ENCODE results near the gene NTM. TPM values are rescaled to one million over a fixed set of nuclear protein-coding genes. Genes with fewer than 3 reads are reported as not detected.

NTM gene
- total RNA-seq, 4 donors from 2014 or later = 0.78 to 1.1 (median 0.88) TPM; not detected in 1

DNA sequence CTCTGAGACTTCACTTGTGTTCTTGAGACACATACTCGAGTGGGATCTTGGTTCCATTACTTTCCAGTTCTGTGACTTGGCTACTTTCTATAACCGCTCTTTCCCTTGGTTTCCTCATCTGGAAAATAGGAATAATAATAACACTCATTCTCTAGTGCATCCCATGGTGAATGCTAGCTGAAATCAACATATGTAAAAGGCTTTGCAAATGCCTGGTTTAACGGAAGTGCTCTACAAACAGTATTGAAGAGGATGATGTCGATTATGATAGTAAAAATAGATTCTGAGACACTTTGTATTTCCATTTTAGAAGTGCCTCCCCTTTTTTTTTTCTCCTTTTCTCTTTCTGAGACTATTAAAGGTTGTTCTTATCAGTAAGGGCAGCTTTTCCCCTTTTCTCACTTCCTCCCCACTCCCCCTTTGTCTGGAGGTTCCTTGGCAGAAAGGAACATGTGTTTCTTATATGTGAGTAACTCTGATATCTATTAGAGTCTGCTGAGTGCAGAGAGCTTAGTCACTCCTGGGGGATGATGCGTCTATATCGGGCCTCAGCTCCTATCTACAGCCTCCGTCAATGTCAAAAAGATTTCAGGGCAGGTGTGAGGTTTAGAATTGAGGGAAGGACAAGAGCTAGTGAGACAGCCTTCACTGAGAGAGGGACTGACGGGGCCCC, 489.3 kb downstream of the NTM start:
- H3K27me3 ChIP-seq = no peaks in the 10 kb centered on the region
- H3K9me3 ChIP-seq = no peaks in the 10 kb centered on the region
- H3K4me1 ChIP-seq = no peaks in the 10 kb centered on the region
- no peak overlapping the region for H3K4me3 ChIP-seq (replicated peaks in 1 of 3)
- no peaks in the 10 kb centered on the region for H3K36me3 ChIP-seq
- no peak for DNase-seq
- TF ChIP-seq CTCF (IDR thresholded peaks at IDR 0.05) (no peak), POLR2A (IDR thresholded peaks at IDR 0.05) (no peak)
- H3K27ac ChIP-seq = no peak overlapping the region
- intact Hi-C loops (cut with DNase I) = loop anchor here (10.0 kb wide), 1 partner anchor 165 kb away; no protein-coding TSS in a partner anchor
- 77 to 78% methylated on average over 8 of the region's 8 CpGs for WGBS, 2 donors

DNA sequence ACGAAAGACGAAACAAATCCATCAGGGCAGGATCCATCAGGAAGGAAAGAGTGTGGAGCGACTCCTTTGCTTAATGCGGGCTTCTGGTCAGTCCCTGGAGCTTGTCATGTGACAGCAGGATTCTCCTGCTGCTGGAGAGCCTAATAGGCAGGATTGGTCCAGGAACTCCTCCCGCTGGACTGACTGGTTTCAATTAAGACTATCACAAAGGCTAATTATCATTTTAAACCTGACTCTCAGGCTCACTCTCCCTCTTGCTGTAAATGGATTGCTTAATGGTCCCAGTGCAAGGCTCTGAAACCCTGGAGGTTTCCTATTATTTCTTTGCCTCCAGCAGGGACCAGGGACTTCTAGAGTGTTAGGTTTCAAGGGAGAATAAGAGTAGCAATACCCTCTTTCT, 493.8 kb downstream of the NTM start:
- TF ChIP-seq POLR2A (IDR thresholded peaks at IDR 0.05) (no peak), CTCF (IDR thresholded peaks at IDR 0.05) (no peak)
- no peaks in the 10 kb centered on the region for H3K9me3 ChIP-seq
- intact Hi-C loops (cut with DNase I) = loop anchor here (10.0 kb wide), 1 partner anchor 161 kb away; no protein-coding TSS in a partner anchor

GRCh38 chr11:131865860-131866259, 495.4 kb downstream of the NTM start:
- H3K27me3 ChIP-seq = no peaks in the 10 kb centered on the region
- TF ChIP-seq CTCF (IDR thresholded peaks at IDR 0.05) (no peak), POLR2A (IDR thresholded peaks at IDR 0.05) (no peak)
- no peak overlapping the region for H3K4me3 ChIP-seq (replicated peaks in 1 of 3)
- DNase-seq = no peak
- no peaks in the 10 kb centered on the region for H3K9me3 ChIP-seq
- no peaks in the 10 kb centered on the region for H3K4me1 ChIP-seq
- intact Hi-C loops (cut with DNase I) = loop anchor here (10.0 kb wide), 1 partner anchor 159 kb away; no protein-coding TSS in a partner anchor
- H3K27ac ChIP-seq = no peak overlapping the region
- no peaks in the 10 kb centered on the region for H3K36me3 ChIP-seq
- 95 to 96% methylated on average over 3 of the region's 3 CpGs for WGBS, 2 donors

More for the DNA sequence above, 493.8 kb downstream of the NTM start:
- Histone ChIP-seq H3K4me3 (replicated peaks in 1 of 3) (no peak overlapping the region), H3K27ac (no peak overlapping the region), H3K4me1 (no peaks in the 10 kb centered on the region), H3K36me3 (no peaks in the 10 kb centered on the region), H3K27me3 (no peaks in the 10 kb centered on the region)
- no peak for DNase-seq
- 64 to 79% methylated on average over 5 of the region's 5 CpGs for WGBS, 2 donors

GRCh38 chr11:131866535-131867400, 496.4 kb downstream of the NTM start:
- intact Hi-C loops (cut with DNase I) = loop anchor here (10.0 kb wide), 1 partner anchor 158 kb away; no protein-coding TSS in a partner anchor
- TF ChIP-seq CTCF (IDR thresholded peaks at IDR 0.05) (no peak), POLR2A (IDR thresholded peaks at IDR 0.05) (no peak)
- 72 to 74% methylated on average over 17 of the region's 17 CpGs for WGBS, 2 donors

More at GRCh38 chr11:131866535-131867400, 496.4 kb downstream of the NTM start:
- no peaks in the 10 kb centered on the region for H3K36me3 ChIP-seq
- H3K9me3 ChIP-seq = no peaks in the 10 kb centered on the region
- no peak overlapping the region for H3K27ac ChIP-seq
- no peak for DNase-seq
- no peak overlapping the region for H3K4me3 ChIP-seq (replicated peaks in 1 of 3)
- no peaks in the 10 kb centered on the region for H3K4me1 ChIP-seq
- H3K27me3 ChIP-seq = no peaks in the 10 kb centered on the region
